Hematopoietic multipotent progenitor cell treated with erythropoietin and hydrocortisone succinate and interleukin-3 and kit ligand, for 17 days (in vitro differentiated cells): ENCODE data around the gene SLF1.

ENCODE experiments used
- DNase-seq: peaks from one replicate; pipeline ENCODE4 v3.0.0-alpha.2; 2015; ENCODE audit warnings: low spot score

The SLF1 gene

GRCh38 chr5:94661086-94661485 is 42.6 kb downstream of the SLF1 start:
- DNase-seq: no peak

DNA sequence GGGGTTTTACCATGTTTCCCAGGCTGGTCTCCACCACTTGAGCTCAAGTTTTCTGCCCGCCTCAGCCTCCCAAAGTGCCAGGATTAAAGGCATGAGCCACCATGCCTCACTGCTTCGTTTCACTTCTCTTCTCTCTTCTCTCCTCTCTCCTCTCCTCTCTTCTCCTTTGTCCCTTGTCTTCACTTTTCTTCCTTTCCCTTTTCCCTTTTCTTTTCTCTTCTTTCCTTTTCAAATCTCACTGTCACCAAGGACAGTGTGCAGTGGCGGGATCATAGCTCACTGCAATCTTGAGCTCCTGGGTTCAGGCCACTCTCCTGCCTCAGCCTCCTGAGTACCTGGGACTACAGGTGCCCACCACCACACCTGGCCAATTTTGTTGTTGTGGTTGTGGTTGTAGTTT is 49.5 kb downstream of the SLF1 start:
- no peak for DNase-seq

DNA sequence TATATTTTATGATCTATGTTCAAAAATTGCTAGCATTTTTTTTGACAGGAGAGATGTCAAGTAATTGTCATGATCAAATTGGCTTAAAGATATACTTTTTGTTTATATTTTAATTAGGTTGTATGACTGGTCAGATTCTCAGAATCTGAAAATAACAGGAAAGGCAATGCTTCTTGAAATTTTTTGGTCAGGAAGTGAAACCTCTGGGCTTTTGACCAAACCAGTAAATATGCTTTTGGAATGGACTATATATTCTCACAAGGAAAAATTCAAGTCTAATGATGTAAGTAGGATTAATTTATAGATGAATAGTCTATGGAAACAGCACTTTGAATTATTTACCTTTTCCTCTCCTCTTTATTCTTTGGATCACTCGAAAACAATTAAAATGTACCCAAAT is 52.3 kb downstream of the SLF1 start:
- DNase-seq: no peak

- no peak for DNase-seq
Measured at GRCh38 chr5:94672746-94673145, 54.3 kb downstream of the SLF1 start.

GRCh38 chr5:94674490-94675382 is 56.3 kb downstream of the SLF1 start:
- peak; percentile 23 for DNase-seq

GRCh38 chr5:94675965-94676618 is 57.6 kb downstream of the SLF1 start:
- no peak for DNase-seq

DNA sequence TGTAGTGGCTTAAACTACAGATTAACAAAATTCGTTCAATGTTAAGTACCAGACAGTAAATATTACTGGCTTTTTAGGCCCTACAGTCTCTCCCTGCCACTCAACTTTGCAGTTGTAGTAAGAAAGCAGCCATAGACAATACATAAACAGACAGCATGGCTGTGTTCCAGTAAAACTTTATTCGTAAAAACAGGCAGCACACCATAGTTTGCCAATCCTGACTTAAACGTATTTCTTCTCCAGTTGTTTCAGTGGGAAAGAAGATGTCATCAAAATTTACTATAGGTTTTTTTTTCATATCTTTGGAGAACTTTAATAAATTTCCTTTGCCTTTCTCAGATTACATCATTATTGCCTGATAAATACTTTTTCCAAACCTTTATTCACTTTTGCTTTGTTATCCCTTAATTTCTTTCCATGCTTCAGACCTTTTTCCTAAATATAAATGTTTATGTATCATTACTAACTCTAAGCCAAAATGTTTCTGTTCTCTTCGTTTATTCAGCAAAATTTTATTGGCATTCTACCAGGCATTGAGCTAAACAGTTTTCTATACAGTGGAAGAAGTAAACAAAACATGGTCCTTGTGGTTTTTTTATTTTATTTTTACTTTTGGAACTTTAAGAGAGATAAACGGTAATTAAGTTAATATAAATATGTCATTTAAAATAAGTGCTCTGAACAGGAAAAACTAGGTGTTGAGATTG is 64.5 kb downstream of the SLF1 start:
- no peak for DNase-seq

- no peak for DNase-seq
Measured at GRCh38 chr5:94689908-94690307, 71.4 kb downstream of the SLF1 start.

- no peak for DNase-seq
Measured at GRCh38 chr5:94690778-94691177, 72.3 kb downstream of the SLF1 start.

- no peak for DNase-seq
Measured at GRCh38 chr5:94691291-94691690, 72.8 kb downstream of the SLF1 start.

DNA sequence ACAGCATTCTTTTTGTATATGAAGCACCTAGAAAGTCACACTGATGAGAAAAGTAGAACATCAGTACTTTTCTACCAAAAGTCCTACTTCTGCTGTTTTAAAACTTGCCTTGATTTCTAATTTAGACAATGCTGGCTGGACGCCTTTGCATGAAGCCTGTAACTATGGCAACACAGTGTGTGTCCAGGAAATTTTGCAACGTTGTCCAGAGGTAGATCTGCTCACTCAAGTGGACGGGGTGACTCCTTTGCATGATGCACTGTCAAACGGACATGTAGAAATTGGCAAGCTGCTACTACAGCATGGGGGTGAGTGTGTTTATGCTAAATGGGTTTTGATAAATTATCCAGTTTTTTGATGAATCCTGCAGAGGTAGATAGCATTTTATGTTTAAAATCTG is 73.5 kb downstream of the SLF1 start:
- DNase-seq: no peak

DNA sequence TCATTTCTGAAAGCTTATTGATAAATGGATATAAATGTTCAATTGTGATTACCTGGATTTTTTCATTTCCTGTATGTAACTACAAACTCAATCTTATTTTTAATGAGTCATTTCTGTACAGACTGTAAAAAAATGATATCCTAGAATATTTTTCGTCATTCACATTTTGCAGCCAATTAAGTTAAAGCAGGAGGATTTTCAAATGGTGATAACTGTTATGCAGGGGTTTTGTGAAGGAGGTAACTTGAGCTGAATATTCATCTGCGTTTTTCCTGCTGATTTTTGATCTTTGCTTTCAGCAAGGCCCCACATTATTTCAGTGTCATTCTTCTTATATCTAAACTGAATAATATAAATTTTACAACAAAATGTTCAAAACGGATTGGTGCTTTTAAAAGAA is 74.1 kb downstream of the SLF1 start:
- DNase-seq: no peak

GRCh38 chr5:94693043-94693822 is 74.8 kb downstream of the SLF1 start:
- peak; percentile 67 for DNase-seq

- DNase-seq: no peak
Measured at GRCh38 chr5:94693845-94694370, 75.4 kb downstream of the SLF1 start.

DNA sequence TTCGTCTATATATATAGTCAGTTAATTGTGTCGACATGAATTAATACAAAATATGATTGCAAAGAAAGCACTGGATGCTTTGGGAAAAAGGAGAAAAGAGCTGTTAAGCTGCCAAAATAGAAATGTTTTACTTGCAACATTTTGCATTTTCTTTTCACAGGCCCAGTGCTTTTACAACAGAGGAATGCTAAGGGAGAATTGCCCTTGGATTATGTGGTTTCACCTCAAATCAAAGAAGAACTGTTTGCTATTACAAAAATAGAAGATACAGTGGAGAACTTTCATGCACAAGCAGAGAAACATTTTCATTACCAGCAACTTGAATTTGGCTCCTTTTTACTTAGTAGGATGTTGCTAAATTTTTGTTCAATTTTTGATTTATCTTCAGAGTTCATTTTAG is 76.2 kb downstream of the SLF1 start:
- DNase-seq: no peak

DNA sequence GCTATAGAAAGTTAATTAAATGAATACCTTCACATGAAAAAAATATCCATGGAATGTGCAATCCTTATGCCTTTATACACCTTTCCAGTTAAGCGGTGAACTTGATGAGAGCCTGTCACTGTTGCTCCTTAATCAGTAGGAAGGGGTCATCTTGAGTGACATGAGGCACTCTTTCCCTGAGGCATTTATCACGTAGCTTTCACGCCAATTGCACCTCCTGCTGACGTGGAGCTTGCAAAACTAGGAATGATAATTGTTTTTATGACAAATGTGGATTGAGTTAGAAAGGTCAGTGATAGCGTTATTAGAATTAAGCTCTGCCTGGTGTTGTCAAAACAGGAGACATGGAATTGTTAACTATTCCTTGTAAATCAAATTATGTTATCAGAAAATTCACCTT is 79.7 kb downstream of the SLF1 start:
- no peak for DNase-seq

- DNase-seq: no peak
Measured at GRCh38 chr5:94699562-94699961, 81.1 kb downstream of the SLF1 start.

DNA sequence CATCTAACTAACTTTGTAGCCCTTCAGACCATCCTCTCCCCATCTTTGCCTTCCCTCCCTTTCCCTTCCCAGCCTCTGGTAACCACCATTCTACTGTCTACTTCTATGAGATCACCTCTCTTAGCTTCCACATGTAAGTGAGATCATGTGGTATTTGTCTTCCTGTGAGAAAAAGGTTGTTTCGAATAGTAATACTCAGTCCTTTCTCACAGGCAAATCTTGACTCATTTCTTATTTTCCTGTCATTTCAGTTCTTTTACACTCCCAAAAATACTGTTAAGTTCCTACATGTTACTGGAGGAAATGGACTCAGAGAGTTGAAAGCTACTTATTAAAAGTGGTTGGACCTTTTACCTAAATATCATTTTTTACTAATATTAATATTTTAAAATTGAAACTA is 82.1 kb downstream of the SLF1 start:
- DNase-seq: no peak

- DNase-seq: no peak
Measured at GRCh38 chr5:94702729-94703128, 84.3 kb downstream of the SLF1 start.

GRCh38 chr5:94705427-94705826 is 87.0 kb downstream of the SLF1 start:
- no peak for DNase-seq

DNA sequence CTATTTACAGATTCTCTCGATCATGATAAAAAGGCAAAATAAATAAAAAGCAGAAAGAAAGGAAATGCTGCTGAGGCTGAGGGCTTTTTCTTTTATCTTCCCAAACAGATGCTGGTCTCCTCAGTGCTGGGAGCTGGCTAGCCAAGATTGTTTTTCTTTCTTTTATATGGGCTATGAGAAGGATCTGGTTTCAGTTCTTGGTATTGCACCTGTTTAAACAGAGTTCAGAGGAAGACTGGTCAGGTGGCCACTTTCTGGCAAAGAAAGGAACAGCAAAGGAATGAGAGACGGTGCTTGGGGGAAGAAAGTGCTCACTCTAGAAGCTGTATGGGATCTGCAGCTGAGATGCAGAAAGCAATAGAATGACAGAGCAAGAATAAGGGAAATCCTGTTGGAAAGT is 88.9 kb downstream of the SLF1 start:
- no peak for DNase-seq

DNA sequence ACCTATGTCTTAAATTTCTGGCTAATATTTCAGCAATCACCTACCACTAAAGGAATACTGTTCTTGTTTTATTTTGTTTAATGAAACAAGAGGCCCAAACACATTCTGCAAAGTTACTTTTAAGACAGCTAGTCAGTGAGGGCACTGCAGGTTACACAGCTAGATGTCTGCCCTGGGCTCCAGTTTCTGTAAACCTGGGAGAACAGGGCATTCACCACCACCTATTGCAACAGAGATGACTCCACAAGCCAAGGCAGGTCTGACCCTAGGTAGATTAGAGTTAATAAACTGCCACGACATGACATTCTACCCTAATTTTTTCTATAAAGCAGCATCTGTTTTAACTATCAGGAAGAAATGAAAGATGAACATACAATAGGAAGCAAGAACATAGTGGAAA is 90.8 kb downstream of the SLF1 start:
- no peak for DNase-seq
